Measurements from ENCODE around the gene SLMAP. TPM values are rescaled to one million over a fixed set of nuclear protein-coding genes. Genes with fewer than 3 reads are reported as not detected.

SLMAP gene
- total and polyA plus RNA-seq, 2 experiments from 2014 or later = 28.4 to 45.2 TPM

GRCh38 chr3:57740027-57740426, 16.1 kb upstream of the SLMAP start:
- no peaks in the 10 kb centered on the region for H3K27me3 ChIP-seq
- no peaks in the 10 kb centered on the region for H3K9me3 ChIP-seq (ENCODE audit: low read depth)
- DNase-seq (ENCODE audit: low read depth in 1 of 2, low spot score in 1 of 2) = no peak
- no peak overlapping the region for H3K4me3 ChIP-seq
- TF ChIP-seq, protein P1, sequence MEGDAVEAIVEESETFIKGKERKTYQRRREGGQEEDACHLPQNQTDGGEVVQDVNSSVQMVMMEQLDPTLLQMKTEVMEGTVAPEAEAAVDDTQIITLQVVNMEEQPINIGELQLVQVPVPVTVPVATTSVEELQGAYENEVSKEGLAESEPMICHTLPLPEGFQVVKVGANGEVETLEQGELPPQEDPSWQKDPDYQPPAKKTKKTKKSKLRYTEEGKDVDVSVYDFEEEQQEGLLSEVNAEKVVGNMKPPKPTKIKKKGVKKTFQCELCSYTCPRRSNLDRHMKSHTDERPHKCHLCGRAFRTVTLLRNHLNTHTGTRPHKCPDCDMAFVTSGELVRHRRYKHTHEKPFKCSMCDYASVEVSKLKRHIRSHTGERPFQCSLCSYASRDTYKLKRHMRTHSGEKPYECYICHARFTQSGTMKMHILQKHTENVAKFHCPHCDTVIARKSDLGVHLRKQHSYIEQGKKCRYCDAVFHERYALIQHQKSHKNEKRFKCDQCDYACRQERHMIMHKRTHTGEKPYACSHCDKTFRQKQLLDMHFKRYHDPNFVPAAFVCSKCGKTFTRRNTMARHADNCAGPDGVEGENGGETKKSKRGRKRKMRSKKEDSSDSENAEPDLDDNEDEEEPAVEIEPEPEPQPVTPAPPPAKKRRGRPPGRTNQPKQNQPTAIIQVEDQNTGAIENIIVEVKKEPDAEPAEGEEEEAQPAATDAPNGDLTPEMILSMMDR (IDR thresholded peaks at IDR 0.05; ENCODE audit: low read depth, low read length) = no peak
- no peaks in the 10 kb centered on the region for H3K36me3 ChIP-seq
- no peaks in the 10 kb centered on the region for H3K4me1 ChIP-seq (ENCODE audit: low read depth)
- H3K27ac ChIP-seq = no peak overlapping the region

- Histone ChIP-seq H3K27ac (no peak overlapping the region), H3K27me3 (no peaks in the 10 kb centered on the region), H3K4me1 (ENCODE audit: low read depth) (no peaks in the 10 kb centered on the region), H3K36me3 (no peaks in the 10 kb centered on the region), H3K4me3 (no peak overlapping the region), H3K9me3 (ENCODE audit: low read depth) (no peaks in the 10 kb centered on the region)
- DNase-seq (ENCODE audit: low read depth in 1 of 2, low spot score in 1 of 2) = no peak
- TF ChIP-seq, protein P1 (IDR thresholded peaks at IDR 0.05; ENCODE audit: low read depth, low read length) = no peak
These were observed 12.6 kb upstream of the SLMAP start for GRCh38 chr3:57743496-57743895.

DNA sequence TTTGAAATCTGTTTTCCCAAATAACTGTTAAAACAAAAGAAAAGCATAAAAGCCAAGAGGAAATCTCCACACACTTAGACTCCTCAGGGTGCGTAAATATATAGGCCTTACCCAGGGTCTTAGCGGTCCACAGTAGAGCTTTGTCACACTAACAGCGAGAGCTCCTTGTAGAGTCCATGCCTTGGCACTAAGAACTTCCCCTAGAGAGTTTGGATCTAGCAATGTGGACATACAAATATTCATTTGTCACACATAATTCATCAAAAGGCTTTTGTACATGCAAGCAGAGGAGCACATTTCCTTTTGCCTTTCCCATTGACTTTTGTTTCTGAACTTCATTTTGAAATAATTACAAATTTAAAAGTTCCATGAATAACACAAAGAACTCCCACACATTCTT, 11.0 kb upstream of the SLMAP start:
- TF ChIP-seq, protein P1 (IDR thresholded peaks at IDR 0.05; ENCODE audit: low read depth, low read length) = no peak
- Histone ChIP-seq H3K4me3 (no peak overlapping the region), H3K27me3 (no peaks in the 10 kb centered on the region), H3K36me3 (no peaks in the 10 kb centered on the region), H3K9me3 (ENCODE audit: low read depth) (no peaks in the 10 kb centered on the region), H3K4me1 (ENCODE audit: low read depth) (no peaks in the 10 kb centered on the region), H3K27ac (no peak overlapping the region)
- DNase-seq (ENCODE audit: low read depth in 1 of 2, low spot score in 1 of 2) = no peak

- no peaks in the 10 kb centered on the region for H3K4me1 ChIP-seq (ENCODE audit: low read depth)
- DNase-seq (ENCODE audit: low read depth in 1 of 2, low spot score in 1 of 2) = no peak
- no peaks in the 10 kb centered on the region for H3K9me3 ChIP-seq (ENCODE audit: low read depth)
- TF ChIP-seq, protein P1 (IDR thresholded peaks at IDR 0.05; ENCODE audit: low read depth, low read length) = no peak
- H3K27ac ChIP-seq = no peak overlapping the region
- H3K36me3 ChIP-seq = no peaks in the 10 kb centered on the region
- H3K27me3 ChIP-seq = no peaks in the 10 kb centered on the region
- no peak overlapping the region for H3K4me3 ChIP-seq
These were observed 9.7 kb upstream of the SLMAP start for GRCh38 chr3:57746156-57747010.

DNA sequence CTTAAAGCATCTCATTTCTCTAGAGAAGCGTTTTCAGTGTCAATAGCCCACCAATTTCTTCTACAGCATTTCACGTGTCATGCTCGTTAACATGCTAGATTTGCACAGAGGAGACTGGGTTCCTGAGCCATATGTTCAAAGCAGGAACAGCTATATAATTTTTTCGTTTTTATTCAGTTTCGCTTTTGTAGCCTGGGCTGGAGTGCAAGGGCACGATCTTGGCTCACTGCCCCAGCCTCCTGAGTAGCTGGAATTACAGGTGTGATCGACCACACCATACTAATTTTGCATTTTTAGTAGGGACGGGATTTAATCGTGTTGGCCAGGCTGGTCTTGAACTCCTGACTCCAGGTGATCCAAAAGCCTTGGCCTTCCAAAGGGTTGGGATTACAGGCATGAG, 6.6 kb upstream of the SLMAP start:
- H3K4me1 ChIP-seq (ENCODE audit: low read depth) = no peaks in the 10 kb centered on the region

More for the DNA sequence above, 6.6 kb upstream of the SLMAP start:
- TF ChIP-seq, protein P1 (IDR thresholded peaks at IDR 0.05; ENCODE audit: low read depth, low read length) = no peak
- Histone ChIP-seq H3K9me3 (ENCODE audit: low read depth) (no peaks in the 10 kb centered on the region), H3K27ac (no peak overlapping the region), H3K4me3 (no peak overlapping the region), H3K36me3 (no peaks in the 10 kb centered on the region), H3K27me3 (no peaks in the 10 kb centered on the region)
- DNase-seq (ENCODE audit: low read depth in 1 of 2, low spot score in 1 of 2) = no peak
